ENCODE measurements around the gene CCDC112. TPM values are rescaled to one million over a fixed set of nuclear protein-coding genes. Genes with fewer than 3 reads are reported as not detected.

The CCDC112 gene
- total RNA-seq, 2 experiments from 2014 or later = 9.7 to 15.8 TPM

GRCh38 chr5:115264786-115265185 lies 31.7 kb downstream of the CCDC112 start:
- peaks cover 24% of the 10 kb centered on the region for H3K79me2 ChIP-seq (ENCODE audit: insufficient read depth, low read depth, low read length)
- no peak overlapping the region for H3K4me2 ChIP-seq (ENCODE audit: low read length)
- ChIA-PET POLR2A (no interaction called here), CTCF (ENCODE audit: unreplicated experiment) (no interaction called here)
- peaks cover 34% of the 10 kb centered on the region for H3K4me1 ChIP-seq (ENCODE audit: insufficient read depth, low read length, poor library complexity, severe bottlenecking)
- H2AFZ ChIP-seq (ENCODE audit: low read length) = no peak overlapping the region
- H4K20me1 ChIP-seq (ENCODE audit: insufficient read depth, low read length) = peaks cover 7% of the 10 kb centered on the region; the same call in 1 of the 2 replicates
- no peak overlapping the region for H3K27ac ChIP-seq (ENCODE audit: low read depth, low read length, poor library complexity, severe bottlenecking)
- H3K9me3 ChIP-seq (ENCODE audit: low read length) = no peaks in the 10 kb centered on the region
- no TSS peak for BruUV-seq (replicated peaks)
- no peak for TF ChIP-seq EZH2phosphoT487 (IDR thresholded peaks at IDR 0.05; ENCODE audit: borderline replicate concordance, low read depth, low read length)
- no peak for TF ChIP-seq CTCF (conservative IDR thresholded peaks at IDR 0.05; ENCODE audit: low read length)
- peaks cover 12% of the 10 kb centered on the region for H3K36me3 ChIP-seq (ENCODE audit: insufficient read depth, low read length)
- no peak for DNase-seq (ENCODE audit: low spot score)
- H3K4me3 ChIP-seq (ENCODE audit: low read depth, low read length, poor library complexity, severe bottlenecking) = no peak overlapping the region
- intact Hi-C loops (cut with micrococcal nuclease; ENCODE audit: unreplicated experiment) = no loop called here
- no peaks in the 10 kb centered on the region for H3K9me2 ChIP-seq (ENCODE audit: insufficient read depth, low read length)

- Histone ChIP-seq H3K9me2 (ENCODE audit: insufficient read depth, low read length) (no peaks in the 10 kb centered on the region), H3K4me2 (ENCODE audit: low read length) (peak overlapping the region; percentile 76), H2AFZ (ENCODE audit: low read length) (peak overlapping the region; percentile 91), H3K27ac (ENCODE audit: low read depth, low read length, poor library complexity, severe bottlenecking) (peak overlapping the region; percentile 70), H3K4me1 (ENCODE audit: insufficient read depth, low read length, poor library complexity, severe bottlenecking) (peaks cover 34% of the 10 kb centered on the region), H3K79me2 (ENCODE audit: insufficient read depth, low read depth, low read length) (peaks cover 41% of the 10 kb centered on the region), H3K9me3 (ENCODE audit: low read length) (no peaks in the 10 kb centered on the region), H4K20me1 (ENCODE audit: insufficient read depth, low read length) (peaks cover 12% of the 10 kb centered on the region; the same call in 1 of the 2 replicates), H3K36me3 (ENCODE audit: insufficient read depth, low read length) (peaks cover 27% of the 10 kb centered on the region), H3K4me3 (ENCODE audit: low read depth, low read length, poor library complexity, severe bottlenecking) (peak overlapping the region; percentile 83)
- no peak for TF ChIP-seq EZH2phosphoT487 (IDR thresholded peaks at IDR 0.05; ENCODE audit: borderline replicate concordance, low read depth, low read length)
- TF ChIP-seq CTCF (conservative IDR thresholded peaks at IDR 0.05; ENCODE audit: low read length) = no peak
- CTCF ChIA-PET (ENCODE audit: unreplicated experiment) = interaction anchor here (1.0 kb wide), 1 partner anchor 8 kb away, joined by 3 read pairs; no protein-coding TSS in a partner anchor
- POLR2A ChIA-PET = interaction anchor here (0.6 to 2.8 kb wide), 6 partner anchors 10 to 362 kb away, joined by 3 to 32 read pairs (median 4); partner anchors contain the start of gene CCDC112
- intact Hi-C loops (cut with micrococcal nuclease; ENCODE audit: unreplicated experiment) = loop anchor here (2.0 kb wide), 2 partner anchors 54 to 582 kb away; no protein-coding TSS in a partner anchor
- TSS peak; percentile 88 for BruUV-seq (replicated peaks)
- DNase-seq (ENCODE audit: low spot score) = no peak
Measured at GRCh38 chr5:115263078-115263380, 33.4 kb downstream of the CCDC112 start.

- no peak for TF ChIP-seq EZH2phosphoT487 (IDR thresholded peaks at IDR 0.05; ENCODE audit: borderline replicate concordance, low read depth, low read length)
- no peak for TF ChIP-seq CTCF (conservative IDR thresholded peaks at IDR 0.05; ENCODE audit: low read length)
- Histone ChIP-seq H3K36me3 (ENCODE audit: insufficient read depth, low read length) (peaks cover 23% of the 10 kb centered on the region), H3K4me3 (ENCODE audit: low read depth, low read length, poor library complexity, severe bottlenecking) (peak within 1 kb of the TSS; percentile 83), H3K9me2 (ENCODE audit: insufficient read depth, low read length) (no peaks in the 10 kb centered on the region), H3K27ac (ENCODE audit: low read depth, low read length, poor library complexity, severe bottlenecking) (peak within 1 kb of the TSS; percentile 70), H4K20me1 (ENCODE audit: insufficient read depth, low read length) (peaks cover 12% of the 10 kb centered on the region; the same call in 1 of the 2 replicates), H3K79me2 (ENCODE audit: insufficient read depth, low read depth, low read length) (peaks cover 47% of the 10 kb centered on the region), H3K4me1 (ENCODE audit: insufficient read depth, low read length, poor library complexity, severe bottlenecking) (peaks cover 34% of the 10 kb centered on the region), H3K9me3 (ENCODE audit: low read length) (no peaks in the 10 kb centered on the region), H2AFZ (ENCODE audit: low read length) (peak within 1 kb of the TSS; percentile 91), H3K4me2 (ENCODE audit: low read length) (peak within 1 kb of the TSS; percentile 76)
- ChIA-PET POLR2A (interaction anchor here (0.6 to 2.8 kb wide), 12 partner anchors 11 to 51 kb away, joined by 3 to 32 read pairs (median 4); partner anchors contain the start of gene CCDC112), CTCF (ENCODE audit: unreplicated experiment) (interaction anchor here (1.0 kb wide), 1 partner anchor 9 kb away, joined by 3 read pairs; no protein-coding TSS in a partner anchor)
- no TSS peak for BruUV-seq (replicated peaks)
- intact Hi-C loops (cut with micrococcal nuclease; ENCODE audit: unreplicated experiment) = loop anchor here (1.0 to 2.0 kb wide), 4 partner anchors 34 to 582 kb away; partner anchors contain the start of genes CCDC112 and TMED7
- DNase-seq (ENCODE audit: low spot score) = peak; percentile 82
Measured at GRCh38 chr5:115262321-115263077, 34.0 kb downstream of the CCDC112 start, which contains the start of gene PGGT1B. Gene PGGT1B, minus strand, starts transcription at chr5:115262877. Its CDS starts 26 bp downstream, at chr5:115262851.
